C1 segment of cervical spinal cord (tissue), 14 donors: ENCODE results near the gene LMCD1.

Source experiments
- DNase-seq, 14 donors: peaks; one replicate each; lab custom pipeline; 2025; lab: John Stamatoyannopoulos, UW

LMCD1 gene

DNA sequence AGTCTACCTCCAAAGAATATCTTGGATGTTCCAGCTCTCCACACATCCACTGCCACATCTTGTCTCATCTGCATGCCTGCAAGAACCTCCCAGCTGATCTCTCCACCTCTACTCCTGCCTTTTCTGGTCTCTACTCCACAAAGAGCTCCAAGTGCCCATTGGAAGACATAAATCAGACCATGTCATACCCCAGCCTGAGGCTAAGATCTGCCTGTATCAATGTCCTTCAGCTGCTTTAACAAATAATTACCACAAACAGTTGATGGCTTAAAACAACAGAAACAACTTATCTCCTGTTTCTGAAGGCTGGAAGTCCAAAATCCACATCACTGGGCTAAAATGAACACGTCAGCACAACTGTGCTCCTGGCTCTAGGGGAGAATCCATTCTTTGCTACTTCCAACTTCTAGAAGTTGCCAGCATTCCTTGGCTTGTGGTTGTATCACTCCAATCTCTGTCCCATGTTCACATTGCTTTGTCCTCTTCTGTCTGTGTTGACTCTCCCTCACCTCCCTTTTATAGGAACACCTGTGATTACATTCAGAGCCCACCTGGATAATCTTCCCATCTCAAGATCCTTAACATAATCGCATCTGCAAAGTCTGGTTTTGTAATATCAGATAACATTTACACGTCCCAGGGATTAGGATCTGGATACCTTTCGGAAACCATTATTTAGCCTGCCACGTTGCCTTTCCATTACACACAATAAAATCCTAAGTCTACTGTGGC is 17.0 kb upstream of the LMCD1 start:
- no peak for DNase-seq

DNA sequence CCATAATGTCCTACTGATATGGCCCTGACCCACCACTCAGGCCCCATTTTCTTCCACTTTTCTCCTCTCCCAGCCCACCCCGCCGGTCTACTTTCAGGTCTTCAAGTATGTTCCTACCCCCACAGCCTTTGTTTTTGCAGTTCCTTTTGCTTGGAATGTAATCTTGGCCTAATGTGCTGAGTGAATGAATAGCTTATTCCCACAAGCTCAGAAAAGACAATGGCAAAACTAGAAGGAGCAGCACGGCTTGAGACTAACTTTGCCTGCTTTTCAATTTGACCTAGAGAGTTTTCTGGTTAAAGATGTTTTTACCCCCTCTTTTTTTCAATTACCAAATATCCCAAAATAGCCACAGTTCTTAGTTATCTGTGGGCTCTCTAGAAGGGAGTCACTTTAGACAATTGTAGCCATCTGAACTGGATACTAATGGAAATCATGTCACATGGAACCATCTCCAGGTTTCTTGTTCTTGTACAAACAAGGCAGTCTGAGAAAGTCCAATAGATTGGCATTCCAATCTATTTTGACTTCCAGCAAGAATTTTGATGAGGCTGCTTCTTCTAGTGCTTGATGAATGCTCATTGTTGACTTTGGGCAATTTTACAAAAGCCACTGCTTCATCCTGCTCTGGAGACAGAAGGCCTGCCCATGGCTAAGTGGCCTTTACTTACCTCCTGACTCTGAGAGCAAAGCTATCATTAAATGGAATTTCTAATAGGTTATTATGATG is 16.3 kb upstream of the LMCD1 start:
- DNase-seq, result no peak

DNA sequence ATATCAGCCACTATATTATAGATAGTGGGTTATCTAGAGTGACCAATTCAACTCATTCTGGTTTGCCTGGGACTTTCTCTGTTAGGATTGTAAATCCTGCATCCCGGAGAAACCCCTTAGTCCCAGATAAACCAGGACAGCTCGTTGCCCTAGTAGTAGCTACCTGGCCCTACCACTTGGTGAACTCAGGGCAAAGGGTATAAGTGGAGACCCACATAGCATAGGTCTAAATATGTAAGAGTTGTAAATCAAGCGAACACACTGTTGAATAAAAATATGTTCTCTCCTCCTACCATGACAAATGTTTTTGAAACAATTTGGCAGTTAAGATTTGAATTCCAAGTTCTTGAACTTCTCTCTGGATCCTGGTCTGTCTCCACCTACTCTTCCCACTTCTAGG is 15.7 kb upstream of the LMCD1 start:
- DNase-seq, result no peak

DNA sequence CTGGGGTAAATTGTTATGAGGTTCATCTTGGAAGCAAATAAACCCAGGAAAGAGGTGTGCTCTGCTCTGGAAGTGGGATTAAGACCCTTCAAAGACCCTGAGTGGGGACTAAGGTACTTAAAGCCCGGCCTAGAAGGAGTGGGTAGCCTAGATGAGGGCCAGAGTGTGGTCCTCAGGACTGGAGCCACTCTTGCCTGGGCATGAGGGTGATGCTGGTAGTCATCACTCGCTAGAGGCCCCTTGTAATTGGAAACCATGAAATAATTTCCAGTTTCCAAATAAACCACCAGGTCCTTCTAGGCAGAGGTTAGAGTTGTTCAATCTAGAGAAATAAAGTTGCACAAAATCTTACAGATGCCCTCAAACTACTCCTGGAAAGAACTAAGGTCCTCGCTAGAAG is 15.2 kb upstream of the LMCD1 start:
- DNase-seq, result no peak

DNA sequence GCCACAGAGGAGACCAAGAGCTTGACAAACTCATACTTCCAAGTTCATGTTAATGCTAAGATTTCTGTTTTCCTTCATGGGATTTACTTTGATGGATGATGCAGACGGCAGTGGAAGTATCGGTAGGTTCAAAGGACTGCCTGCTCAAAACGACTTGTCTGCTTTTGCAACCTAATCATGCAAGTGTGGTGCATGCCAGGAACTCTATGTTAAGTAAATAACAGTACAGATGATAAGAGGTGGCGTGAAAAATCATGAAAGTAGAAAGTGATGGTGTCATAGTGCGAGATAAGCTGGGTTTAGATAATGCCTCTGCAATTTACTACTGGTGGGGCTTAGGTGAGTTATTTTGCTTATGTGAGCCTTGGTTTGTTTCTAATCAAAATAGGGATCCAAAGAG is 14.7 kb upstream of the LMCD1 start:
- no peak for DNase-seq

DNA sequence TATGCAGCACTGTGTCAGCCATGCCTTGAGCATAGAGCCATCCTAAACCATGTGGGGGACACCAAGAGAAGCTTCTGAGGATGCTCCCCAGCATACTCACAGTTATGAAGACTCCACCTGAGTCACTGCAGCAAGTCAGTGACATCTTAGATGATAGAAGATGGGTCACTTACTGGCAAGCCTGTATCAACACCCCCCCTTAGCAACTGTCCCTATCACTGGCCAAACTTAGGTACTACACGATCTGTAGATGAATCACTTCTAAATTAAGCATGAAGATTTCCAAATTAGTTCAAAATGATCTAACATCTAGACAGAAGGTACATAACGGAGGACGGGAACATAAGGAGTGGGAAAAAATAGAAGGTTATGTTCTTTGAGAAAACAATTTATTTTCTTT is 13.2 kb upstream of the LMCD1 start:
- no peak for DNase-seq

DNA sequence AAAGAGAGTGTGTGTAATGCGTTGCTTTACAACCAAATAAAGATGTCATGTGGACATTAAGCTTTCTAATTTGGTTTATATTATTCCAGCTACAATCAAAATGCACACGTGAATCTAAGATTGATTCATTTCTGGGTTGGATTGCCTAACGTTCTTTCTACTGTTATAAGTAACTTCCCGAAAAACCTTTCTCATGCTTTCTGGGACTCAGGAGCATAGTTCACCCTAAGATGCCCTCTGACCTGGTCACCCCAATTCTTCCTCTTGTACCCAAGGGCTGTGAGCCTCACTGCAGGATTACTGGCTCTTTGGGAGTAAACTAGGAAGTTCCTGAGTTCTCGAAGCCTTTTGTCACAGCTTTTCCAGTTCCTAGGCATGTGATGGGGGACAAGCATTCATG is 12.7 kb upstream of the LMCD1 start:
- no peak for DNase-seq

DNA sequence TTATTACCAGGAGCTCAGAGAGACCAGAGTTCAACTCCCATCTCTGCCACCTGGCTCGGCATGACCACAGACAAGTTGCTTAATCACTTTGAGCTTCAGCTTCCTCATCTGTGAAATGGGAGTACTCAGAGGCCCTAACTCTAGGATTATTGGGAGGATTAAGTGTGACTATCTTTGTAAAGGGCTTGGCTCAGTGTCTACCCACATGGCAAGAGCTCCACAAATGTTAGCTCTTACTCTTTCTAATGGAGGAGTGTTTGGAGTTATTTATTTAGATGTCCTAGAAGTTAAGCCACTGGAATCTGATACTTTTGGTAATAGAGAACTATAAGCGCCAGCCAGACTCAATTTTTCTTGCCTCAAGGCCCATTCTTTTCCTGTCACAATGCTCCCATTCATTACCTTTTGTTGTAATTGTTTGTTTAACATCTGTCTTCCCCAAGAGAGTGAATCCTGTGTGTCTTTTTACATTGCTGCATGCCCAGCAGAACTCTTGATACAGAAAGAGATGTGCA is 12.3 kb upstream of the LMCD1 start:
- DNase-seq, result no peak

DNA sequence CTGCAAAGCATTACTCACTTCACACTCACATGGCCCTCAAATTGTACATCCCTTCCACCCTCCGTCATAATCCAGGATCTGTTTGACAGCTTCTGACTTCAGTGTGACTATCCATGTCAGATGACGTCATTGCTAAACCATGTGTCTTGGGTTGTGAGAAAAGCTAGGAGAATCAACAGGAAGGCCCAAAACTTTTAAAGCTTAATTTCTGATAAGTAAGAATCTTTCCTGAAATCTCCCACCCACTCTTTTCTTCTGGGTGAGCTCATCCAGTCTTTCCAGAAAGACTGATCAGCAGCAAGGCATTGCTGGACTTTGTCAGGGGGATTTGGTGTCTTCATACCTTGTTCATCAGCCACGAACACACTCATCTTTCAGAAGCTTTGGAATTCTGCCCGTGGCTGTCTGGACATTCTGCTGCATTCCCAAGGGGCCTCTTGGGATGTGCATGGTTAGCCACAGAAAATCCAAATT is 11.5 kb upstream of the LMCD1 start:
- no peak for DNase-seq

DNA sequence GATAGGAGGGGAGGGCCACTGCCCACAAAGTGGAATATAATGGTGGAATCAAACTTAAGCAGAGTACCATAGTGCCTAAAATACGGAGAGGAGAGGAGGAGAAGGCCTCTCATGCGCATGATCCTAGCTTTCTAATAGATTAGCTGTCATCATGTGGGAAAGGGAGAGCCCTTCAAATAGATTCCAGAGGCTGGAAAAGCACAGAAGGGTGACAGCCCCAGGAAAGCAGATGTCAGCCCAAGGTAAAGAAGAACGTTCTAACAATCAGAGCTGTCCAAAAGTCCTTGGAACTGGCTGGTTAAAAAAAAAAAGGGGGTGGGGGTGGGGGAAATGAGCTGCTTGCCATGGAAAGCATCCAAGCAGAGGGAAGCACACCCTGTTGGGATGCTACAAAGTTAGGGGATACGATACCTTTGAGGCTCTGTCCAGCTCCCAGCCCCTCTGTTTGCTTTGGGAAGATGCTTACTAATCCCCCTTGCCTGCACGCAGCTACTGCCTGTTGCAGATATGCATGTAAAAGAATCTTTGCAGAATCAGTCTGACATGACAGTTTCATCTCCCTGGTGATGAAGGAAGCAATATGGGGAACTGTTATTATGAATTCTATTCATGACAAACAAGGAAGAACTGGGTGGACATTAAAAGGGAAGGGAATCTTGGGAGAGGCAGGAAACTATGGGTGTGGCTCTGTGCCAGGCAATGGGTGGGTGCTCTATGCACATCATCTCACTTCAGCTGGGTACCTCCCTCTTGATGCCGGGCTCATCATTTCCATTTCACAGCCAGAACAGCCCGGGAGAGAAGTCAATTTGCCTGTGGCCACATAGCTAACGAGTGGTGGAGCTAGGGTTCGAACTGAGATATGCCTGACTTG is 10.1 kb upstream of the LMCD1 start:
- DNase-seq, result no peak

DNA sequence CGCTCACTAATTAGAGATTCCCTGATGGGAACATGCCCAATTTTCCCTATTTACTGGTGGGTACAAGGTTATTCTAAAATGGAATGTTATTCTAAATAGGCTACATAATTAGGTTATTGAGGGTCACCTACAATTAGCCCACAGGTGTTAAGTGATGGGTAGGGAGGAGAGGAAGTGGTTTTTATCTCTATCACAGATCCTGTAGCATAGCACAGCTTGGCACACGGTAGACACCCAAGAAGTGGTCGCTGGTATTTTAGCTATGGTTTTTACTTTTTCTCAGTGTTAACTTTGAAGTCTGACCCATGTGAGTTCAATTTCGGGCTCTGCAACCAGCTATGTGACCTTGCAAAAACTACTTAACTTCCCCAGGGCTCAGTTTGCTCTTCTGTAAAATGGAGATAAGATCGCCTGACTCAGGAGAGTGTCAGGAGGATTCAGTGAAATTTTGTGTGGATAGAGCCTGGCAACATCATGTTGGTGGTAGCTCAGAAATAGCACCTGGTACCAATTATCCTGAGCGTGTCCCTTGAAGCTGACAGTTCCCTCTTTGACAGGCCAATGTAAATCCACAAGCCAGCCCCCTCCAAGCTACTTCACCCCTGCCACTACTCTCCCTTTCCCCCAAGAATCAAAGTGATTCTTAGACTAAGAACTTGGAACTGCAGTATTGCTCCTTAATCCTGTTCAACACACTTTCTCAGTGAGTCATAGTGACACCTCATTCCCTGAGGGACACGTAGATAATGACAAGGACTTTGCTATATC is 8.7 kb upstream of the LMCD1 start:
- no peak for DNase-seq

DNA sequence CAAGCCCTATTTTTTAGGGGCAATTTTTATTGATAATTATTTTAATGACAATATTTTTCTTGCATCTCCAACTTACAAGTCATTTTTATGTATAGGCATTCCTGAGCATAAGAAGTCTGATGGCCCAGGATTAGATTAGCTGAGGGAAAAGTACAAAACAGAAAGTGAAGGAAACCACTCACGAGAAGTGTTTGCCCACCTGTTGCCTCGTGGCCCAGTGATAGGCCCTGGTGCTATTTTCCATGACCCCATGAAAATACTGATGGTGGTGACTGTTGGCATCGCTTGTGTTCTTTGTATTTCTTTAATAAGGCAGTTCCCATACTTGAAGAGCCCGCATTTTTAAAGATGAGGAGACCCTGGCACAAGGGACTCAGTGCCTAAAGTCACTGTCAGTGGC is 7.9 kb upstream of the LMCD1 start:
- DNase-seq, result no peak

DNA sequence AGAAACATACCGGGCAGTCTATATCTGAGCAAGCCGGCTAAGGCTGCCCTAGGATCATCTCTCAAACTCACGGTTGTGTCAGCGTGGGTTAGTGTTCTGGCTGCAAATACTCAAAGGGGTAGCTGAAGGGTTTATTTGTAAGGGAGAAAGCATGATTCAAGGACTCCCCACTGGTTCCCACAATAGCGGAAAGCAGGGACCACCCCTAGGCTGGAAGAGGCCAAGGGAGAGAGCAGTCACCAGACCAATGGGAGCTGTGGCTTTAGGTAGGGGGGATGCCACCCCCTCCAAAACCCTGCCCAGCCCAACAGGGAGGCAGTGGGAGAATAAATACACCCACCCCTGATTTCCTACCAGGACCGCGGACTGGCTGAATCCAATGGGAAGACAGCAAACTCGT is 7.3 kb upstream of the LMCD1 start:
- no peak for DNase-seq

DNA sequence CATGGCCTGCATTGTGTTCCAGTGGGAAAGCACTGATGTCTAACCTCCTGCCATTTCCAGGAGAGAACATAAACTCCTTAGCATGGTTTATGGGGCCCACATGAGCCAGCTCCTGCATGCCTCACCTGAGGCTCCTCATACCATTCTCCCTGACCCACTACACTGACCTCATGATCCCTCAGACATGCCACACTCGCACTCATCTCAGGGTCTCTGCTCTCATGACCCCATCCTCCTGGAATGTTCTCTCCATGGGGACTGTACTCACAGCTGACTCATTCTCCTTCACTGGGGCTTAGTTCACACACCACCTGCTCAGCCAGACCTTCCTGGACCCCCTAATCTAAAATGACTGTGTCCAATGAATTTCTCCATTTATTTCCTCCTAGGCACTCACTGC is 4.0 kb upstream of the LMCD1 start:
- no peak for DNase-seq

DNA sequence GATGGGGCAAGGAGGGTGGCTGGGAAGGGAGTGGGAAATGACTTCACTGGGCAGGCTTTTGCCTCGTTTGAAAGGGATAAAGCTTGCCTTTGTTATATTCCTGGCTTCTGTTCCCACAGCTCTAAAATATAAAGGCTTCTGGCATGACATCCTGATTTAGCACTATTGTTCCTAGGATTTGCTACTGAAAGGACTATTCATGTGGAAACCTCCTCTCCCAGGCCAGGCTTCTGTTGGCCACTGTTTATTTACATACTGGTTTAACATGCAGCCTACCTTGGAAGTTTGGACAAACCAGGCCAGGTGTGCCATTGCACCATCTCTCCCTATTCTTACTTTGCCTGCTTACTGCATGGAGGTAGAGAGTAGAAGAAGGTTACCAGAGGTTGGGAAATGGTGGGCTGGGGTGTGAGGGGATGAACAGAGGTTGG is 2.4 kb upstream of the LMCD1 start:
- DNase-seq, result peak in 10 of 14 donors; percentile 13 to 72 (median 58)

DNA sequence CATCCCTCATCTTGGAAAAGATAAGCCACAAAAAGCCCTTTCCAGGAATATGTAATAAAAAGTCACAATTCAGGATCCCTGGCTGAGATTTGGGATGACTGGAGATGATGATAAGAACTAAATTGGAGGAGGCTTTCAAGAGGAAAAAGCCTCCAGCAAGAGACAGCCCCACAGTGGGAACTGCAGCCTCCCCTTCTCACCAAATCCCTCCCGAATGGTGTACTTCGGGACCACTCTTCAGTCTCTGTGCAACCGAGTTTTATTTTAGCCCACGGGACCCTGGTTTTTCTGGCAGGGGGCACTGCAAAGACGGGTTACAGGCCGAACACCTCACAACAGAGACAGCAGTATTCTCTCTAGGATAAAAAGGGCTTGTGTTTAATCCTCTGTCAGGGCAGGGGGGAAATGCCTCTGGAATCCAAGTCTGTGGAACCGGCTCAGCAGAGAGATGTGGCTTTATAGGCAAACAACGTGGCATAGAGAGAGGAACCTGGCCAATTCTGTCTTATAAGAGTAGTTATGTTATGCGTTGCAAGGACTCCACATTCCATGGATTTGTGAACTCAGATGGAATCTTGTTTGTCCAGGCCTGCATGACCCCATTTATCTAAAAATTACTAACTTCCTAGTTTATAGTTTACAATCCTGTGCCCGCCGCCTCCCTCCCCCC is 1.2 kb upstream of the LMCD1 start:
- DNase-seq, result peak in 11 of 14 donors; percentile 24 to 66 (median 56)

DNA sequence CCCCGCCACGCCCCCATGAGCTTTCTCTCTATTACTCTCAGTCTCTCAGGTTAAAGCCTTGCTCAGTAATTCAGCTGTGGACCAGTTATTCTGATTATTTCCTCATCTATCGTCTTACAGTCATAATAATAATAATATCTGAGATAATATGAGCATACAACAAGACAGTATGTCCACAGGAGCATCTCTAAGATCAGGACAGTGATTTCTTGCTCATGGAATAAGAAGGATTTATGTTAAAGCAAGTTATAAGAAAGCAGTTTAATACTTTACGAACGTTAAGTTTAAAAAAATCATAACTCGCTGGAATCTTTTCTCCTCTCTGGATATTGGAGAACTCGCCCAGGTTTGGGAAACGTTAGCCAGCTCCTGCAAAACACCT is 643 bp upstream of the LMCD1 start:
- no peak for DNase-seq

DNA sequence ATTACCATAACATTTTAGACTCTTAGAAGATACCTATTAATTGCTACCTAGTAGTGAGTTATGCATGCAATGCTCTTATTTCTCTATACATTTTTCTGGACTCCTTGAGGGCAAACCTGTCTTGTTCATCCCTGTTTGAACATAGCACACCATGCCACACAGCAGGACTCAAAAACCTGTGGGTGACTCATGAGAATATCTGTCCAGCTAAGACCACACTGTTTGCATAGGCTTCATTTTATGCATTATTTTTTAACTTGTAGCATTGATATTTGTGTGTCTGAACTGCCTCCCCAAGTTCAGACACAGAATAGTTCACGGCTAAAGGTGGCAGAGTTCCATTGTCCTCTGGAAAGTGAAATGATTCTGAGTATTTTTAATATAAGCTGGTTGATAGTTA is 1.8 kb downstream of the LMCD1 start:
- no peak for DNase-seq

DNA sequence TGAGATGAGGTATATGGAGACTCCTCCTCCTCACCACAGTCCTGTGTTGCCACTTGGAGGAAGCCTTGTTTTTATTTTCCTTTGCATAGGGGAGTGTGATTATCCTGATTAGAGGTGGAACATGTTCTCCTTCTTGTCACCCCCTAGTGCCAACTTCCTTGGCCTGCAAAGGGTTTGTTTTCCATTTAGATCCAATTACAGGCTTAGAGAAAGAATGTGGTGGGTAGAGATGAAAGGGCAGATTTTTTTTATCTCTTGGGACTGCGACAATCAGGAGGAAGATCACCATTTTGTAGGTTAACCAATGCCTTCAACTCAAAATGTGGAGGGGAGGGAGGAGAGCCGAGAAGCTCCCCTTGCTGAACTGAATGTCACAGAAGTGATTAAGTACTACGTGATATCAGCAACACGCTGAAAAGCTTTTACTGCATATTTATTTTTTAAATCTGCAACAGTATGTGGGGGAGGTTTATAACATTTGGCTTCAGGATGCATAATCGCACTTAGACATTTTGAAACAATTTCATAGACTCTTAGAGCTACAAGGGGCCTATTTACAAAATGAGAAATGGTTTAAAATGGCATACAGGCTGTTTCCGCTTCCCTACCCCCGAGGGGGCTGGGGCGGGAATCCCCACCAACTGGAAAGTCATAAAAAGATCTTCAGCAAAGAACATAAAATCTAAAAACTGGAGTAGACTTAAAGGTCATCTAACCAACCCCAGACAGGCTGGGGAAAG is 2.4 kb downstream of the LMCD1 start:
- DNase-seq, result no peak

DNA sequence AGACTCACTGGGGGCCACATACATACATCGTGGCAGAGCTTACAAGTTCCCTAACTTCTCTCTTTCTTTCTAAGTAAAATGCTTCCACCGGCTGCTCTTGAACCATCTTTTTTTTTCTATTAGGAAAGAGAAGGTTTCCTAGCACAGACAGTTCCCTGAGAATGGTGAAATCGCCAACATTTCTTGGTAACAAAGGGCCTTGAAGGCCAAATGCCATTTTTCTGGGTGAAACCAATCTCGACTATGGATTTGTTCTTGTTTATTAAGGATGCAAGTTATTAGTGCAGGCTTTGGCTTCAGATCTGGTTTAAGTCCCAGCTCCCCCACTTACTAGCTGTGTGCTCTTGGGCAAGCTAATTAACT is 3.0 kb downstream of the LMCD1 start:
- DNase-seq, result no peak
